HG03565 (cell line): ENCODE results near the gene DAZ4.
"Not testable (repeated sequence)": the region's sequence is repeated elsewhere in the genome, so short reads cannot be mapped to it uniquely, and the experiment has no call there.

Experiments
- ATAC-seq: cut with Tn5 transposase; IDR thresholded peaks from one replicate; pipeline ENCODE4 v1.9.1; 2021; ENCODE audit warnings: mild to moderate bottlenecking, moderate library complexity; ENCODE audit not compliant: unreplicated experiment

The DAZ4 gene, protein sequence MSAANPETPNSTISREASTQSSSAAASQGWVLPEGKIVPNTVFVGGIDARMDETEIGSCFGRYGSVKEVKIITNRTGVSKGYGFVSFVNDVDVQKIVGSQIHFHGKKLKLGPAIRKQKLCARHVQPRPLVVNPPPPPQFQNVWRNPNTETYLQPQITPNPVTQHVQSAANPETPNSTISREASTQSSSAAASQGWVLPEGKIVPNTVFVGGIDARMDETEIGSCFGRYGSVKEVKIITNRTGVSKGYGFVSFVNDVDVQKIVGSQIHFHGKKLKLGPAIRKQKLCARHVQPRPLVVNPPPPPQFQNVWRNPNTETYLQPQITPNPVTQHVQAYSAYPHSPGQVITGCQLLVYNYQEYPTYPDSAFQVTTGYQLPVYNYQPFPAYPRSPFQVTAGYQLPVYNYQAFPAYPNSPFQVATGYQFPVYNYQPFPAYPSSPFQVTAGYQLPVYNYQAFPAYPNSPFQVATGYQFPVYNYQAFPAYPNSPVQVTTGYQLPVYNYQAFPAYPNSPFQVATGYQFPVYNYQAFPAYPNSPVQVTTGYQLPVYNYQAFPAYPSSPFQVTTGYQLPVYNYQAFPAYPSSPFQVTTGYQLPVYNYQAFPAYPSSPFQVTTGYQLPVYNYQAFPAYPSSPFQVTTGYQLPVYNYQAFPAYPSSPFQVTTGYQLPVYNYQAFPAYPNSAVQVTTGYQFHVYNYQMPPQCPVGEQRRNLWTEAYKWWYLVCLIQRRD

DNA sequence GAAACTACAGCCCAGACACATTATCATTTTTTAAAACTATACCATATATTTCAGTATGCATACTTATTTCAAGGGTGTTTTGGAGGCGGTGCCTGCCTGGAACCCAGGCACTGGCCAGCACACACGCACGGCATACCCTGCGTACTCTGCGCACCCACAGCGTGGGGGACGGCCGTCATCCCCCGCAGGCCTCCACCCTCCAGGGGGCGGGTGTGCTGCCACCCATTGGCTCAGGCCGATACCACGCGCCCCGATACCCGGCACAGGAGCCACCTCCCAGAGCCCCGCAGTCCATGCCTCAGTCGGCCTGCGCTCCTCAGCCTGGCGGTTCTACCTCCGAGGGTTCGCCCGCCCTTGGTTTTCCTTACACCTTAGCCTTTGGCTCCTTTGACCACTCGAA is at the start of gene DAZ4:
Gene DAZ4, plus strand, starts transcription at position 301 of the 400 bp plus-strand sequence. CDS start 208 bp downstream, outside the sequence.
- ATAC-seq = not testable (repeated sequence)

DNA sequence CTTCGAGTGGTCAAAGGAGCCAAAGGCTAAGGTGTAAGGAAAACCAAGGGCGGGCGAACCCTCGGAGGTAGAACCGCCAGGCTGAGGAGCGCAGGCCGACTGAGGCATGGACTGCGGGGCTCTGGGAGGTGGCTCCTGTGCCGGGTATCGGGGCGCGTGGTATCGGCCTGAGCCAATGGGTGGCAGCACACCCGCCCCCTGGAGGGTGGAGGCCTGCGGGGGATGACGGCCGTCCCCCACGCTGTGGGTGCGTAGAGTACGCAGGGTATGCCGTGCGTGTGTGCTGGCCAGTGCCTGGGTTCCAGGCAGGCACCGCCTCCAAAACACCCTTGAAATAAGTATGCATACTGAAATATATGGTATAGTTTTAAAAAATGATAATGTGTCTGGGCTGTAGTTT is 20.4 kb upstream of the DAZ4 start, which contains the start of gene DAZ3:
Gene DAZ3, minus strand, starts transcription at position 101 of the 400 bp plus-strand sequence. CDS start 208 bp downstream, outside the sequence.
- not testable (repeated sequence) for ATAC-seq

DNA sequence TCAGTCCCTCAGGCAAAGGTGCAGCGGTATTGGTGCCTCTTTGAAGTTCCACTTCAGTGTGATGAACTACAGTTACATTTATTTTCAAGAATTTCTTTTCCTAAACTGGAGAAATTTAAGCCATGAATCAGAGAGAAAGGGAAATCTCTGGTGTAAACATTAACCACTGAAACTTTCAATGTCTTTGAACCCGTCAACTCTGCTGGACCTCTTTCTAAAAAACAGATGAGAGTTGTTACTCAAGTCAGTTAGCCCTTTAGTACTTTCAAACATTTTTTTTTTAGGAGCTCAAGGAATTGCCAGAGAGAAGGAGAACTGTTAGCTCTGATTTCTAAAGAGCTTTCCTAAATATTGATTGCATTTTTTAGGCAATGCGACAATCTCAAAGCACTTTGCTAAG is 11.9 kb upstream of the DAZ4 start:
- not testable (repeated sequence) for ATAC-seq

DNA sequence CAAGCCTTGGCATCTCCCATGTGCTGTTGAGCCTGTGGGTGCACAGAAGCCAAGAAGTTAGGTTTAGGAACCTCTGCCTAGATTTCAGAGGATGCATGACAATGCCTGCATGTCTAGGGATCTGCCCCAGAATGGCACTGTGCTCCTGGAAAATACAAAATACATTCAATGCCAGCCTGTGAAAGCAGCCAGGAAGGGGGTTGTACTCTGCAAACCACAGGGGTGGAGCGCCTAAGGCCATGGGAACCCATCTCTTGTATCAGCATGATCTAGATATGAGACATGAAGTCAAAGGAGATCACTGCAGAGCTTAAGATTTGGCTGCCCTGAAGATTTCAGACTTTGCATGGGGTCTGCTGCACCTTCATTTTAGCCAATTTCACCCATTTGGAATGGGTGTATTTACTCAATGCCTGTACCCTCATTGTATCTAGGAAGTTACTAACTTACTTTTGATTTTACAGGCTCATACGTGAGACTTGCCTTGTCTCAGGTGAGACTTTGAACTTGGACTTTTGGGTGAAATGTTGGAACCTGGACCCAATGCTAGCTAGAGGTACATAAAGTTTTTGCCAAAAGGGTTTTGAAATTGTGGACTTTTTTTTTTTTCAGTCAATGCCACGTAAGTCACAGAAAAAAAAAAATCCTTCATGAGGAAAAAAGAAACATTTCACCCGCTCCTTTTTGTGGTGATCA is 9.4 kb upstream of the DAZ4 start:
- not testable (repeated sequence) for ATAC-seq

DNA sequence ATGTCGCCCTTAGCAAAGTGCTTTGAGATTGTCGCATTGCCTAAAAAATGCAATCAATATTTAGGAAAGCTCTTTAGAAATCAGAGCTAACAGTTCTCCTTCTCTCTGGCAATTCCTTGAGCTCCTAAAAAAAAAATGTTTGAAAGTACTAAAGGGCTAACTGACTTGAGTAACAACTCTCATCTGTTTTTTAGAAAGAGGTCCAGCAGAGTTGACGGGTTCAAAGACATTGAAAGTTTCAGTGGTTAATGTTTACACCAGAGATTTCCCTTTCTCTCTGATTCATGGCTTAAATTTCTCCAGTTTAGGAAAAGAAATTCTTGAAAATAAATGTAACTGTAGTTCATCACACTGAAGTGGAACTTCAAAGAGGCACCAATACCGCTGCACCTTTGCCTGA is 8.7 kb upstream of the DAZ4 start:
- not testable (repeated sequence) for ATAC-seq
